CD4-positive, alpha-beta T cell (primary cell): ENCODE data around the gene SHKBP1. TPM values are rescaled to one million over a fixed set of nuclear protein-coding genes. Genes with fewer than 3 reads are reported as not detected.

Source experiments
- ATAC-seq: fragments of 200-7000 bp; cut with Tn5 transposase; one replicate; pipeline ENCODE4 v1.10.0; 2022; ENCODE audit warnings: mild to moderate bottlenecking; ENCODE audit not compliant: poor library complexity
- CTCF ChIA-PET: fragments of 350-600 bp; sonication (Branson Sonifier 250); formaldehyde crosslinking; loops from one replicate; lab custom pipeline; 2021; ENCODE audit warnings: antibody characterized with exemption, inconsistent platforms; lab: Charles Lee
- POLR2A ChIA-PET: fragments of 350-600 bp; sonication (Branson Sonifier 250); formaldehyde crosslinking; loops from one replicate; lab custom pipeline; 2021; ENCODE audit warnings: antibody characterized with exemption, inconsistent platforms; lab: Charles Lee
- DNase-seq, 14 experiments: peaks; one replicate each; pipeline ENCODE4 v3.0.0-alpha.2; 2013 to 2020; ENCODE audit warnings: mixed read lengths in 2 of 14
- H3K27ac ChIP-seq, 2 donors: one replicate each; pipeline versions ENCODE4 v1.5.1 to v1.7.0; 2013; ENCODE audit warnings: low read length in 2 of 2, low read depth in 1 of 2, mild to moderate bottlenecking in 1 of 2
- H3K27me3 ChIP-seq, 2 experiments: 1 replicate in 1 of 2; 2 replicates in 1 of 2; pipeline versions ENCODE4 v1.6.1 to v1.7.0; 2013; ENCODE audit warnings: low read length in 2 of 2, control low read depth in 1 of 2, mild to moderate bottlenecking in 1 of 2, moderate library complexity in 1 of 2; ENCODE audit not compliant: insufficient read depth in 2 of 2, control insufficient read depth in 1 of 2
- H3K36me3 ChIP-seq: one replicate; pipeline ENCODE4 v1.6.1; 2013; ENCODE audit warnings: low read length, control low read depth; ENCODE audit not compliant: insufficient read depth
- H3K4me1 ChIP-seq: one replicate; pipeline ENCODE4 v1.6.1; 2013; ENCODE audit warnings: low read length, control low read depth; ENCODE audit not compliant: insufficient read depth
- H3K4me3 ChIP-seq: one replicate; pipeline ENCODE4 v1.5.1; 2013; ENCODE audit warnings: mild to moderate bottlenecking, low read length, moderate library complexity
- H3K9me3 ChIP-seq, 2 experiments: 1 replicate in 1 of 2; 2 replicates in 1 of 2; pipeline versions ENCODE4 v1.6.1 to v1.7.0; 2013; ENCODE audit warnings: low read length in 2 of 2, mild to moderate bottlenecking in 2 of 2, control low read depth in 1 of 2, moderate library complexity in 1 of 2; ENCODE audit not compliant: control insufficient read depth in 1 of 2, insufficient read depth in 1 of 2
- H3K27ac Mint-ChIP-seq: one replicate; pipeline ENCODE4 v1.8.0; 2020; ENCODE audit warnings: mixed read lengths
- H3K27me3 Mint-ChIP-seq: one replicate; pipeline ENCODE4 v1.8.0; 2021; ENCODE audit warnings: mixed read lengths
- H3K36me3 Mint-ChIP-seq: one replicate; pipeline ENCODE4 v1.8.0; 2021; ENCODE audit warnings: low read depth, mixed read lengths
- H3K4me1 Mint-ChIP-seq: one replicate; pipeline ENCODE4 v1.8.0; 2021; ENCODE audit warnings: low read depth, mixed read lengths
- H3K4me3 Mint-ChIP-seq: one replicate; pipeline ENCODE4 v1.8.0; 2020; ENCODE audit warnings: mild to moderate bottlenecking, mixed read lengths
- H3K9me3 Mint-ChIP-seq: one replicate; pipeline ENCODE4 v1.8.0; 2020; ENCODE audit warnings: mixed read lengths
- CTCF ChIP-seq: fragments of 200-600 bp; IDR thresholded peaks from one replicate; pipeline ENCODE4 v1.8.0; 2022; ENCODE audit warnings: antibody characterized with exemption, mild to moderate bottlenecking
- intact Hi-C, 2 experiments: fragments of 100-400 bp; cut with DNase I in 1 of 2; cut with micrococcal nuclease in 1 of 2; formaldehyde crosslinking; loops; one replicate each; pipeline versions ENCODE4 v1.15.1 to v1.9.0; 2023 to 2025; cut with DNase I, micrococcal nuclease
- polyA plus RNA-seq, 2 donors: library from polyadenylated mRNA; unstranded; fragments of 120-200 nt; gene quantifications; one replicate each; pipeline ENCODE4 v1.2.1, GENCODE V29; 2013
- total RNA-seq, 174 experiments: library from RNA in 2 of 174; stranded (reverse) in 2 of 174; gene quantifications; one replicate each; pipeline ENCODE4 v1.2.3 and lab custom pipeline; 2021 to 2026

The SHKBP1 gene
- total RNA-seq, result 10 to 100 TPM; 82.5 to 92.9 TPM
- 87.1 TPM for polyA plus RNA-seq (2013, experiment 1 of 2)
- polyA plus RNA-seq (2013, experiment 2 of 2), result 109 TPM
- 32.6 to 106 (median 65.4) reads per million in 172 experiments for total RNA-seq (lab: John Stamatoyannopoulos, UW)

GRCh38 chr19:40576585-40577451, at the start of gene SHKBP1:
Gene SHKBP1, plus strand, starts transcription at chr19:40576873. Its CDS starts 27 bp downstream, at chr19:40576900.
- CTCF ChIA-PET, result no interaction called here
- DNase-seq (peak; percentile 84 to 96 (median 90)), ATAC-seq (peak; percentile 99)
- H3K27me3 Mint-ChIP-seq, result no peaks in the 10 kb centered on the region
- H3K4me3 ChIP-seq, result peak within 1 kb of the TSS; percentile 97
- H3K36me3 ChIP-seq, result peaks cover 37% of the 10 kb centered on the region
- TF ChIP-seq CTCF, result no peak
- H3K4me3 Mint-ChIP-seq, result peak within 1 kb of the TSS; percentile 94
- no peaks in the 10 kb centered on the region for H3K9me3 Mint-ChIP-seq
- no peaks in the 10 kb centered on the region for H3K27me3 ChIP-seq
- peak within 1 kb of the TSS; percentile 83 for H3K27ac Mint-ChIP-seq
- intact Hi-C loops, result loop anchor here (2.0 to 5.0 kb wide), 4 partner anchors 18 to 130 kb away; partner anchors contain the start of genes BLVRB (in 1 of the 2) and SPTBN4 (in 1 of the 2)
- peak within 1 kb of the TSS; percentile 60 to 64 for H3K27ac ChIP-seq
- H3K4me1 Mint-ChIP-seq, result peaks cover 33% of the 10 kb centered on the region
- H3K9me3 ChIP-seq, result no peaks in the 10 kb centered on the region
- peaks cover 37% of the 10 kb centered on the region for H3K4me1 ChIP-seq
- H3K36me3 Mint-ChIP-seq, result peaks cover 45% of the 10 kb centered on the region
- POLR2A ChIA-PET, result interaction anchor here (1.3 kb wide), 1 partner anchor 29 kb away, joined by 4 read pairs; no protein-coding TSS in a partner anchor

GRCh38 chr19:40528078-40528477, 48.6 kb upstream of the SHKBP1 start:
- TF ChIP-seq CTCF, result no peak
- Histone ChIP-seq H3K4me3 (no peak overlapping the region), H3K27me3 (peaks cover 20 to 25% of the 10 kb centered on the region in 2 experiments), H3K4me1 (peaks cover 19% of the 10 kb centered on the region), H3K36me3 (no peaks in the 10 kb centered on the region), H3K9me3 (no peaks in the 10 kb centered on the region), H3K27ac (no peak overlapping the region)
- no peaks in the 10 kb centered on the region for H3K36me3 Mint-ChIP-seq
- H3K27me3 Mint-ChIP-seq, result peaks cover 29% of the 10 kb centered on the region
- peaks cover 17% of the 10 kb centered on the region for H3K4me1 Mint-ChIP-seq
- ChIA-PET POLR2A (no interaction called here), CTCF (no interaction called here)
- DNase-seq, result peak in 1 of 14 experiments; percentile 33
- H3K4me3 Mint-ChIP-seq, result no peak overlapping the region
- no peak overlapping the region for H3K27ac Mint-ChIP-seq
- no peaks in the 10 kb centered on the region for H3K9me3 Mint-ChIP-seq
- intact Hi-C loops, result loop anchor here in 1 of 2 experiments (2.0 kb wide), 3 partner anchors 49 to 107 kb away; partner anchors contain the start of genes SHKBP1 and SPTBN4
- no peak for ATAC-seq

- intact Hi-C loops, result loop anchor here (1.0 to 2.0 kb wide), 4 partner anchors 48 to 106 kb away; partner anchors contain the start of genes SHKBP1 (in 1 of the 2) and SPTBN4 (in 1 of the 2)
- Histone ChIP-seq H3K36me3 (no peaks in the 10 kb centered on the region), H3K9me3 (peaks cover 0 to under 1% of the 10 kb centered on the region in 2 experiments), H3K27ac (no peak overlapping the region), H3K27me3 (peaks cover 20 to 23% of the 10 kb centered on the region in 2 experiments), H3K4me3 (no peak overlapping the region), H3K4me1 (peaks cover 16% of the 10 kb centered on the region)
- ATAC-seq, result no peak
- Mint-ChIP-seq H3K36me3 (no peaks in the 10 kb centered on the region), H3K27me3 (peaks cover 33% of the 10 kb centered on the region), H3K27ac (no peak overlapping the region), H3K4me3 (no peak overlapping the region), H3K4me1 (peaks cover 17% of the 10 kb centered on the region), H3K9me3 (no peaks in the 10 kb centered on the region)
- CTCF ChIA-PET, result interaction anchor here (1.8 kb wide), 1 partner anchor 106 kb away, joined by 4 read pairs; no protein-coding TSS in a partner anchor
- TF ChIP-seq CTCF, result no peak
- DNase-seq, result no peak
- POLR2A ChIA-PET, result no interaction called here
These were observed 48.1 kb upstream of the SHKBP1 start for GRCh38 chr19:40528533-40529092.
